ENCODE results near the gene RBPJL. TPM values are rescaled to one million over a fixed set of nuclear protein-coding genes. Genes with fewer than 3 reads are reported as not detected.

The RBPJL gene
- total and polyA plus RNA-seq, 2 of the 13 experiments (the other 11 are each of a cell fraction or from before 2014, with no cell fraction given) = not detected

- no peak for TF ChIP-seq AKNA (CRISPR knock-in tag; IDR thresholded peaks at IDR 0.05; ENCODE audit: borderline replicate concordance)
- TF ChIP-seq FOXP4 (CRISPR knock-in tag; IDR thresholded peaks at IDR 0.05) = peak; percentile 77
- peak; percentile 64 for TF ChIP-seq ZNF781 (CRISPR knock-in tag; IDR thresholded peaks at IDR 0.05; ENCODE audit: borderline replicate concordance, not compliant biosample characterization)
- 0 out of 2 replicates have a peak, but pooled peaks have one; percentile 78 for TF ChIP-seq SNAPC2 (CRISPR knock-in tag; IDR thresholded peaks at IDR 0.05)
- peak; percentile 11; the same call in 1 of the 2 replicates for TF ChIP-seq HMG20B (CRISPR knock-in tag; conservative IDR thresholded peaks at IDR 0.05)
- no peak for TF ChIP-seq CSRNP2 (CRISPR knock-in tag; conservative IDR thresholded peaks at IDR 0.05; ENCODE audit: low read depth)
- TF ChIP-seq ZNF800 (CRISPR knock-in tag; IDR thresholded peaks at IDR 0.05) = no peak
- peak; percentile 71 for TF ChIP-seq RBFOX2 (IDR thresholded peaks at IDR 0.05; ENCODE audit: low read depth, low read length)
- TF ChIP-seq IKZF4 (CRISPR knock-in tag; IDR thresholded peaks at IDR 0.05; ENCODE audit: borderline replicate concordance, low read depth, not compliant biosample characterization) = no peak
- no peak; the same call in none of the 2 replicates for TF ChIP-seq SKIL (CRISPR knock-in tag; IDR thresholded peaks at IDR 0.05; ENCODE audit: borderline replicate concordance)
- no peak for TF ChIP-seq MTA3 (CRISPR knock-in tag; IDR thresholded peaks at IDR 0.05)
- TF ChIP-seq ZNF577 (CRISPR knock-in tag; IDR thresholded peaks at IDR 0.05; ENCODE audit: borderline replicate concordance, low read depth) = no peak
- peak; percentile 42 for TF ChIP-seq ZFX (CRISPR knock-in tag; IDR thresholded peaks at IDR 0.05; ENCODE audit: low read depth)
- peak; percentile 55; the same call in 1 of the 2 replicates for TF ChIP-seq MYC (CRISPR knock-in tag; IDR thresholded peaks at IDR 0.05; ENCODE audit: borderline replicate concordance)
- TF ChIP-seq HOXA3 (CRISPR knock-in tag; IDR thresholded peaks at IDR 0.05) = peak; percentile 76
These were observed 37.7 kb downstream of the RBPJL start (continued) for GRCh38 chr20:45344168-45344860.

Measured in HepG2 (cell line).